ENCODE results near the gene CMAS. TPM values are rescaled to one million over a fixed set of nuclear protein-coding genes. Genes with fewer than 3 reads are reported as not detected.

The CMAS gene
- total RNA-seq, 1 experiment from 2014 or later = 37.7 TPM

GRCh38 chr12:22044391-22044790 lies 1.6 kb upstream of the CMAS start:
- Histone ChIP-seq H3K9me3 (ENCODE audit: low read depth, low read length, poor library complexity, severe bottlenecking) (no peaks in the 10 kb centered on the region), H3K27ac (ENCODE audit: low read depth, low read length, poor library complexity, severe bottlenecking) (no peak overlapping the region), H3K36me3 (ENCODE audit: insufficient read depth, low read length, poor library complexity, severe bottlenecking) (no peaks in the 10 kb centered on the region), H3K27me3 (replicated peaks; ENCODE audit: insufficient read depth, low read depth, low read length, poor library complexity) (no peaks in the 10 kb centered on the region), H3K4me1 (ENCODE audit: insufficient read depth, low read length, poor library complexity, severe bottlenecking) (peaks cover 7% of the 10 kb centered on the region), H3K4me3 (ENCODE audit: low read depth, low read length, poor library complexity, severe bottlenecking) (no peak overlapping the region)
- BruUV-seq (replicated peaks) = no TSS peak
- no peak for DNase-seq (ENCODE audit: low spot score)
- ChIA-PET POLR2A (ENCODE audit: low non-redundant PET) (no interaction called here), CTCF (no interaction called here)
- no peak for TF ChIP-seq CTCF (conservative IDR thresholded peaks at IDR 0.05; ENCODE audit: low read depth, low read length)
- intact Hi-C loops (cut with micrococcal nuclease; ENCODE audit: unreplicated experiment) = no loop called here

GRCh38 chr12:22046968-22047390 lies 961 bp downstream of the CMAS start:
- intact Hi-C loops (cut with micrococcal nuclease; ENCODE audit: unreplicated experiment) = no loop called here
- POLR2A ChIA-PET (ENCODE audit: low non-redundant PET) = no interaction called here
- no TSS peak for BruUV-seq (replicated peaks)

GRCh38 chr12:22047494-22047893 lies 1.5 kb downstream of the CMAS start:
- ChIA-PET POLR2A (ENCODE audit: low non-redundant PET) (no interaction called here), CTCF (no interaction called here)
- no peak for DNase-seq (ENCODE audit: low spot score)
- Histone ChIP-seq H3K4me3 (ENCODE audit: low read depth, low read length, poor library complexity, severe bottlenecking) (peak overlapping the region; percentile 85), H3K27me3 (replicated peaks; ENCODE audit: insufficient read depth, low read depth, low read length, poor library complexity) (no peaks in the 10 kb centered on the region), H3K9me3 (ENCODE audit: low read depth, low read length, poor library complexity, severe bottlenecking) (no peaks in the 10 kb centered on the region), H3K4me1 (ENCODE audit: insufficient read depth, low read length, poor library complexity, severe bottlenecking) (peaks cover 7% of the 10 kb centered on the region), H3K27ac (ENCODE audit: low read depth, low read length, poor library complexity, severe bottlenecking) (no peak overlapping the region), H3K36me3 (ENCODE audit: insufficient read depth, low read length, poor library complexity, severe bottlenecking) (no peaks in the 10 kb centered on the region)
- intact Hi-C loops (cut with micrococcal nuclease; ENCODE audit: unreplicated experiment) = no loop called here
- TF ChIP-seq EZH2 (IDR thresholded peaks at IDR 0.05; ENCODE audit: borderline replicate concordance, low read depth, low read length, poor library complexity, severe bottlenecking) (no peak), CTCF (conservative IDR thresholded peaks at IDR 0.05; ENCODE audit: low read depth, low read length) (no peak)
- BruUV-seq (replicated peaks) = TSS peak; percentile 45

More at GRCh38 chr12:22046968-22047390, 961 bp downstream of the CMAS start:
- no peaks in the 10 kb centered on the region for H3K9me3 ChIP-seq (ENCODE audit: low read depth, low read length, poor library complexity, severe bottlenecking)
- peak overlapping the region; percentile 85 for H3K4me3 ChIP-seq (ENCODE audit: low read depth, low read length, poor library complexity, severe bottlenecking)
- TF ChIP-seq CTCF (conservative IDR thresholded peaks at IDR 0.05; ENCODE audit: low read depth, low read length) = no peak
- H3K4me1 ChIP-seq (ENCODE audit: insufficient read depth, low read length, poor library complexity, severe bottlenecking) = peaks cover 7% of the 10 kb centered on the region
- no peaks in the 10 kb centered on the region for H3K27me3 ChIP-seq (replicated peaks; ENCODE audit: insufficient read depth, low read depth, low read length, poor library complexity)
- no peak for DNase-seq (ENCODE audit: low spot score)
- peak overlapping the region; percentile 83 for H3K27ac ChIP-seq (ENCODE audit: low read depth, low read length, poor library complexity, severe bottlenecking)
- H3K36me3 ChIP-seq (ENCODE audit: insufficient read depth, low read length, poor library complexity, severe bottlenecking) = no peaks in the 10 kb centered on the region
- CTCF ChIA-PET = no interaction called here
